ENCODE results near the gene TBC1D30.
A peak's percentile ranks its signal among the peaks of the same experiment; 100 is the strongest.

TBC1D30 gene

DNA sequence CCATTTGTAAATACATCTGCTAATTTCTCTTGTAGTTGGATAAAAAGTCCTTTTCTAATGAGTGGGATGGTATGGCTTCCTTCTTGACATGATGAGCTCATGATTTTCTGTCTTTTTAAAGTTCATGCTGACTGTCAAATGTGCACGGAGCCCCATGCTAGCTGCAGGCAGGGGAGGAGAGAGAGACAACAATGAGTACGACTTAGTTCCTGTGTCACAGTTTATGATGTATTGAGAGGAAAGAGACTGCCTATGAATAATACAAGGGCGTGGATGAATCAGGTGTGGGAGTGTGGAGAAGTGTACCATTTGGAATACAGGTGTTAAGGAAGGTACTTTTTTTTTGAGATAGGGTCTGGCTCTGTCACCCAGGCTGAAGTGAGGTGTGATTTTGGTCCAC is 10.7 kb upstream of the TBC1D30 start:
- Histone ChIP-seq H3K9me3 (no peaks in the 10 kb centered on the region), H3K27me3 (peaks cover 27% of the 10 kb centered on the region), H3K4me1 (no peaks in the 10 kb centered on the region), H3K4me3 (ENCODE audit: low read depth, low read length) (no peak overlapping the region), H3K36me3 (no peaks in the 10 kb centered on the region)
- DNase-seq, result no peak
- TF ChIP-seq, protein P1, sequence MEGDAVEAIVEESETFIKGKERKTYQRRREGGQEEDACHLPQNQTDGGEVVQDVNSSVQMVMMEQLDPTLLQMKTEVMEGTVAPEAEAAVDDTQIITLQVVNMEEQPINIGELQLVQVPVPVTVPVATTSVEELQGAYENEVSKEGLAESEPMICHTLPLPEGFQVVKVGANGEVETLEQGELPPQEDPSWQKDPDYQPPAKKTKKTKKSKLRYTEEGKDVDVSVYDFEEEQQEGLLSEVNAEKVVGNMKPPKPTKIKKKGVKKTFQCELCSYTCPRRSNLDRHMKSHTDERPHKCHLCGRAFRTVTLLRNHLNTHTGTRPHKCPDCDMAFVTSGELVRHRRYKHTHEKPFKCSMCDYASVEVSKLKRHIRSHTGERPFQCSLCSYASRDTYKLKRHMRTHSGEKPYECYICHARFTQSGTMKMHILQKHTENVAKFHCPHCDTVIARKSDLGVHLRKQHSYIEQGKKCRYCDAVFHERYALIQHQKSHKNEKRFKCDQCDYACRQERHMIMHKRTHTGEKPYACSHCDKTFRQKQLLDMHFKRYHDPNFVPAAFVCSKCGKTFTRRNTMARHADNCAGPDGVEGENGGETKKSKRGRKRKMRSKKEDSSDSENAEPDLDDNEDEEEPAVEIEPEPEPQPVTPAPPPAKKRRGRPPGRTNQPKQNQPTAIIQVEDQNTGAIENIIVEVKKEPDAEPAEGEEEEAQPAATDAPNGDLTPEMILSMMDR (IDR thresholded peaks at IDR 0.05; ENCODE audit: low read depth, low read length), result no peak

DNA sequence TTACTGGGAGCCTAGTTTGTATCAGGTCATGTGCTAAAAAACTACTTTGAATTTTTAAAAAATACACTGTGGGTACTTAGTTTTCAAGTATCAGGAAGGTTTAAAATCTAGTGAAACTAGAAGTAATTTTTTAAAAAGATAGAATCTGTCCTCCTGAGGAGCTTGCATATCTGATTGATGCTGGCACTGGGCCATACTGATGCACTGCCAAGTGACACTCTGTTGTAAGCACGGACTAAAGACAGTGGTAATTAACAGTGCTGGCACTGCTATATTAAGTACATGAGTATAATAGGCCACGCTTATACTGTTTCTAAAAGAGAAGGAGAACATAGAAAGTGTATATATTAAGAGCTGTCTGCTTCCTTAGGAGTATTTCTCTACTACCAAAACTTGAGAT is 10.0 kb upstream of the TBC1D30 start:
- H3K36me3 ChIP-seq, result no peaks in the 10 kb centered on the region
- H3K4me1 ChIP-seq, result no peaks in the 10 kb centered on the region
- DNase-seq, result no peak

DNA sequence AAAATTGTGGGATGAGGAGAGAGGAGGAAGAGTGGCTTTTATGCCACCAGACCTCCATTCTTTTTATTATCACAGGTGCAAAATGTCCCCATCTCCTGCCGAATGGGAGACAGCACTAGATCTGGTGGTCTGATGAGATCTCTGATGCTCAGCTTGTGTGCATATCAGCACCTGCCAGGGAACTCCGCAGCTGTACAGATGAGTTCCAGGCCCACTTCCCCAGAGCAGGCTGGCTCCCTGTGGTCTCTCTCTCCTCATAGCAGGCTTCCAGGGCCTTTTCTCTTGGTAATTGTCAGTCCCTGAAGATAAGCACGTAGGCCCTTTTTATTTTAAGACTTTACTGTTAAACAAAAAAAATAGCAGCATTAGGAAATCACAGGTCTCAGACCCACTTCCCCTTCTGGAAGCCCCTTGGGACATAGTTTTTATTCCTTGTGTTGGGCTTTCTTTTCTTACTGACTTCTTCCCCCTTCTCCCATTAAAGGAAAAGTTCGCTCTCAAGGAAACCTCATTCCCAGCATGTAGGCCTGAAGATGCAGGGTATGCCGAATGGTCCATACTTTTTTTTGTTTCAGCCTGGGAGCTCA is 4.5 kb upstream of the TBC1D30 start:
- Histone ChIP-seq H3K4me3 (ENCODE audit: low read depth, low read length) (no peak overlapping the region), H3K9me3 (no peaks in the 10 kb centered on the region), H3K27me3 (peaks cover 18% of the 10 kb centered on the region), H3K36me3 (no peaks in the 10 kb centered on the region), H3K4me1 (no peaks in the 10 kb centered on the region)
- DNase-seq, result no peak
- TF ChIP-seq, protein P1 (IDR thresholded peaks at IDR 0.05; ENCODE audit: low read depth, low read length), result no peak

More for the DNA sequence above, 10.0 kb upstream of the TBC1D30 start:
- TF ChIP-seq, protein P1 (IDR thresholded peaks at IDR 0.05; ENCODE audit: low read depth, low read length), result no peak
- peaks cover 27% of the 10 kb centered on the region for H3K27me3 ChIP-seq
- no peaks in the 10 kb centered on the region for H3K9me3 ChIP-seq
- no peak overlapping the region for H3K4me3 ChIP-seq (ENCODE audit: low read depth, low read length)

DNA sequence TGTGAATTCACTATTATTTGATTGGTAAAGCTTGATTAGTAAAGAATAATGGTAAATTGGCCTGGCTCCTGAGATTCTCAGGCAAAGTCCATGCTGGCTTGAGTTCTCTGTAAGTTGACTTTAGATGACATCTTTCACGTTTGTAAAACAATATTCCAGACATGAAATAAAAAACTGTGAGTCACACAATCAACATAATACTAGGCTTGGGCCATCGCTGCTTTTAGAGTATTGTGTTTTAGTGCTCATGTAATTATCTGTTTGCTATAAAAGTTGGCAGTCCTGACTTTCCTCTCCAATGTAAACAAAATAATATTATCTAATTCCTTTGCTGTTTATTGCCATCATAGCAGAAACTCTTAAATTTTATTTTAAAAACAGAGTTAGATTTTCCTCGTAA is 3.9 kb upstream of the TBC1D30 start:
- Histone ChIP-seq H3K4me3 (ENCODE audit: low read depth, low read length) (no peak overlapping the region), H3K9me3 (no peaks in the 10 kb centered on the region), H3K4me1 (no peaks in the 10 kb centered on the region), H3K27me3 (peaks cover 25% of the 10 kb centered on the region), H3K36me3 (no peaks in the 10 kb centered on the region)
- TF ChIP-seq, protein P1 (IDR thresholded peaks at IDR 0.05; ENCODE audit: low read depth, low read length), result no peak
- no peak for DNase-seq

DNA sequence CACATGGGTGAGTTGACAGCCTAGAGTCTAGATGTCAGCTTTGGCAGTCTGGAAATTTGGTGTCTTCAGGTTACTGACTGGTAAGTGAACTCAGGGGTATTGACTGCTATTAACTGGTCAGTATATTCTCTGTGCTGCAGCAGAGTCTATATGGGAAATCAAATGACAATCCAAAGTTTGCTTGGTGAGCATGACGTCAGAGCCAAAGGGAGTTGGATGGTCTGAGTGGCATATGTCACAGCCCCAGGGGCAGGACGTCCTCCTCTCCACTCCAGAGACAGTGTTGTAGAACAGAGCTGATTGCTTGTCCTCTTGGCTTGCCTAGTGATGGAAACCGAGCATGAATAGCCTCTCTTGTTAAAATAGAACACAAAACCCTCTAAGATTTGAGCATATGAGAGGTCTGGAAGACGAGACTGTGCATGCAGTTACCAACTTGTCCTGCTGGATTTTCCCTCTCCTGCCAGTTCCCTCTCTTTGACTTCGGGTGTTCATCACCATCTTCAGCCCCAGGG is 3.3 kb upstream of the TBC1D30 start:
- TF ChIP-seq, protein P1 (IDR thresholded peaks at IDR 0.05; ENCODE audit: low read depth, low read length), result no peak
- no peak for DNase-seq
- Histone ChIP-seq H3K27me3 (peaks cover 31% of the 10 kb centered on the region), H3K36me3 (no peaks in the 10 kb centered on the region), H3K4me1 (no peaks in the 10 kb centered on the region), H3K9me3 (no peaks in the 10 kb centered on the region), H3K4me3 (ENCODE audit: low read depth, low read length) (no peak overlapping the region)

DNA sequence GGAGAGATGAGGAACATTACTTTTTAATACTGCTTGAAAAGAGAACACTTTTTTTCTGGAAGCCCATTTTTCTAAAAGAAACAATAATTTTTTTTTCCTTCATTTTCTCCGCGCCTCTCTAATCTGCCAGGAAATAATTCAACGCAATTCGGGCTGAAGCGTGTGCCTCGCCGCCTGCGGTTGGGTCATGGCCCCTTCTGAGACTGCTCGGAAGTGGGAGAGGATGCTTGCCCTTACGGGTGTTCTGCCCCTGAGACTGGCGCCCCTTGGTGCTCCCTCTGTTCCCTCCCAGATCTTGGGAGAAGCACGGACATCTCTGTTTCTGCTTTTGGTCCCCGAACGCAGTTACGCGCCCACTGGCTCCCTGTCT is 332 bp upstream of the TBC1D30 start:
- TF ChIP-seq, protein P1 (IDR thresholded peaks at IDR 0.05; ENCODE audit: low read depth, low read length), result no peak
- peak overlapping the region; percentile 42 for H3K4me3 ChIP-seq (ENCODE audit: low read depth, low read length)
- no peak for DNase-seq
- no peaks in the 10 kb centered on the region for H3K9me3 ChIP-seq
- H3K36me3 ChIP-seq, result no peaks in the 10 kb centered on the region
- peaks cover 52% of the 10 kb centered on the region for H3K27me3 ChIP-seq
- H3K4me1 ChIP-seq, result no peaks in the 10 kb centered on the region
